Prostate gland (tissue), 2 donors: ENCODE data around the gene CMSS1.

Experiments used
- CTCF ChIP-seq, 4 experiments: fragments of 200-600 bp in 2 of 4; fragments of 450-650 bp in 2 of 4; sonication (generic) in 2 of 4; IDR thresholded peaks; 1 replicate in 3 of 4; 2 replicates in 1 of 4; pipeline ENCODE4 v1.5.1; 2016 to 2019; ENCODE audit warnings: antibody characterized with exemption in 4 of 4, mild to moderate bottlenecking in 2 of 4, moderate library complexity in 2 of 4
- POLR2A ChIP-seq: fragments of 450-650 bp; IDR thresholded peaks from one replicate; pipeline ENCODE4 v1.6.1; 2016; ENCODE audit warnings: antibody characterized with exemption, mild to moderate bottlenecking

- TF ChIP-seq POLR2A (no peak), CTCF (IDR thresholded peaks at IDR 0.05) (no peak)
These were observed 19.0 kb downstream of the CMSS1 start for GRCh38 chr3:99836681-99837080.
